H1 (cell line): ENCODE measurements around the gene FAM131C. TPM values are rescaled to one million over a fixed set of nuclear protein-coding genes. Genes with fewer than 3 reads are reported as not detected.

Experiments
- CTCF ChIA-PET: fragments of 300-600 bp; sonication (Branson Sonifier 250); formaldehyde crosslinking; loops from one replicate; lab custom pipeline; 2021; ENCODE audit not compliant: partially characterized antibody; lab: Charles Lee
- POLR2A ChIA-PET: fragments of 300-600 bp; sonication (Branson Sonifier 250); formaldehyde crosslinking; loops from one replicate; lab custom pipeline; 2021; ENCODE audit warnings: inconsistent platforms; ENCODE audit not compliant: partially characterized antibody; lab: Charles Lee
- DNase-seq, 2 experiments: peaks; one replicate each; pipeline versions ENCODE4 v3.0.0 to v3.0.0-alpha.2; 2010 to 2022; ENCODE audit warnings: low spot score in 2 of 2, low read depth in 1 of 2, mixed read lengths in 1 of 2
- FAIRE-seq: peaks from 2 replicates; lab custom pipeline; 2011; peaks lifted over from hg19 to GRCh38; lab: Jason Lieb, UNC
- H2AFZ ChIP-seq: 2 replicates; pipeline ENCODE4 v1.8.1; 2012; ENCODE audit warnings: low read length, inconsistent platforms
- H2AK5ac ChIP-seq: 2 replicates; pipeline ENCODE4 v1.6.1; 2013; ENCODE audit warnings: low read depth, low read length
- H2BK120ac ChIP-seq: replicated peaks from 2 replicates; pipeline ENCODE3; 2013; ENCODE audit warnings: low read depth, low read length, inconsistent platforms
- H2BK12ac ChIP-seq: 2 replicates; pipeline ENCODE4 v1.6.1; 2013; ENCODE audit warnings: low read depth, low read length
- H2BK15ac ChIP-seq: 2 replicates; pipeline ENCODE4 v1.6.1; 2013; ENCODE audit warnings: low read length
- H2BK20ac ChIP-seq: 2 replicates; pipeline ENCODE4 v1.6.1; 2013; ENCODE audit warnings: low read length
- H2BK5ac ChIP-seq: 2 replicates; pipeline ENCODE4 v1.6.1; 2013; ENCODE audit warnings: low read depth, low read length
- H3K14ac ChIP-seq: 2 replicates; pipeline ENCODE4 v1.6.1; 2013; ENCODE audit warnings: inconsistent platforms; ENCODE audit not compliant: insufficient read length
- H3K18ac ChIP-seq: 2 replicates; pipeline ENCODE4 v1.6.1; 2013; ENCODE audit warnings: low read length; ENCODE audit errors: extremely low read depth
- H3K23ac ChIP-seq: 2 replicates; pipeline ENCODE4 v1.6.1; 2013; ENCODE audit warnings: inconsistent platforms; ENCODE audit not compliant: insufficient read length
- H3K23me2 ChIP-seq: 2 replicates; pipeline ENCODE4 v1.6.1; 2013; ENCODE audit warnings: low read depth, low read length
- H3K27ac ChIP-seq: 2 replicates; pipeline ENCODE4 v1.6.1; 2011; ENCODE audit warnings: low read depth, low read length, inconsistent platforms
- H3K27me3 ChIP-seq, 4 experiments: replicated peaks in 1 of 4; 1 replicate in 1 of 4; 2 replicates in 3 of 4; pipeline versions ENCODE4 v1.6.1 to v1.8.1; 2011 to 2013; ENCODE audit warnings: low read length in 3 of 4, mild to moderate bottlenecking in 3 of 4, inconsistent platforms in 2 of 4, mixed read lengths in 2 of 4, moderate library complexity in 1 of 4; ENCODE audit not compliant: control insufficient read depth in 3 of 4, insufficient read depth in 3 of 4; ENCODE audit errors: extremely low read depth in 1 of 4
- H3K36me3 ChIP-seq, 4 experiments: 2 replicates each; pipeline versions ENCODE4 v1.6.1 to v1.8.1; 2011 to 2013; ENCODE audit warnings: mild to moderate bottlenecking in 4 of 4, low read length in 3 of 4, moderate library complexity in 2 of 4, control low read depth in 1 of 4, inconsistent platforms in 1 of 4; ENCODE audit not compliant: insufficient read depth in 4 of 4, control insufficient read depth in 2 of 4
- H3K4ac ChIP-seq: replicated peaks from 2 replicates; pipeline ENCODE3; 2013; ENCODE audit warnings: low read length, low read depth, mixed read lengths, inconsistent platforms; ENCODE audit not compliant: insufficient read length
- H3K4me1 ChIP-seq, 4 experiments: replicated peaks in 1 of 4; 1 replicate in 1 of 4; 2 replicates in 3 of 4; pipeline versions ENCODE4 v1.6.1 to v1.8.1; 2011 to 2013; ENCODE audit warnings: low read length in 3 of 4, inconsistent platforms in 2 of 4, mixed read lengths in 1 of 4; ENCODE audit not compliant: insufficient read depth in 4 of 4, control insufficient read depth in 3 of 4
- H3K4me2 ChIP-seq, 2 experiments: 2 replicates each; pipeline versions ENCODE4 v1.6.1 to v1.8.1; 2011 to 2013; ENCODE audit warnings: low read depth in 2 of 2, low read length in 2 of 2, control low read depth in 1 of 2, inconsistent platforms in 1 of 2, mild to moderate bottlenecking in 1 of 2; ENCODE audit not compliant: insufficient read depth in 1 of 2
- H3K4me3 ChIP-seq, 4 experiments: fragments of 200-600, 300-600 bp in 1 of 4; sonication (generic), shearing (Covaris generic), sonication (Bioruptor Twin) in 1 of 4; 2 replicates each; pipeline versions ENCODE4 v1.5.1 to v1.8.1; 2011 to 2016; ENCODE audit warnings: low read length in 4 of 4, low read depth in 3 of 4, control low read depth in 2 of 4, inconsistent platforms in 2 of 4, mild to moderate bottlenecking in 2 of 4, mixed read lengths in 1 of 4, moderate library complexity in 1 of 4; ENCODE audit not compliant: insufficient read depth in 2 of 4; ENCODE audit errors: extremely low read depth in 1 of 4
- H3K56ac ChIP-seq: replicated peaks from 2 replicates; pipeline ENCODE3; 2013; ENCODE audit warnings: low read depth, mild to moderate bottlenecking, mixed read lengths, low read length, inconsistent platforms; ENCODE audit not compliant: insufficient read length
- H3K79me1 ChIP-seq: 2 replicates; pipeline ENCODE4 v1.6.1; 2013; ENCODE audit warnings: low read depth, low read length, control low read depth
- H3K79me2 ChIP-seq, 2 experiments: 2 replicates each; pipeline versions ENCODE4 v1.6.1 to v1.8.1; 2012 to 2013; ENCODE audit warnings: low read length in 2 of 2, mild to moderate bottlenecking in 2 of 2, inconsistent platforms in 1 of 2; ENCODE audit not compliant: insufficient read depth in 2 of 2, control insufficient read depth in 1 of 2
- H3K9ac ChIP-seq, 4 experiments: replicated peaks in 1 of 4; 1 replicate in 1 of 4; 2 replicates in 3 of 4; pipeline versions ENCODE4 v1.6.1 to v1.8.1; 2011 to 2013; ENCODE audit warnings: low read depth in 3 of 4, low read length in 3 of 4, control low read depth in 2 of 4, mild to moderate bottlenecking in 2 of 4, moderate library complexity in 2 of 4, inconsistent platforms in 1 of 4; ENCODE audit errors: extremely low read depth in 1 of 4
- H3K9me3 ChIP-seq, 2 experiments: 2 replicates each; pipeline versions ENCODE4 v1.6.1 to v1.8.1; 2012 to 2013; ENCODE audit warnings: mild to moderate bottlenecking in 2 of 2, moderate library complexity in 2 of 2, control low read depth in 1 of 2, inconsistent platforms in 1 of 2, low read depth in 1 of 2, low read length in 1 of 2, mixed read lengths in 1 of 2; ENCODE audit not compliant: insufficient read depth in 2 of 2
- H4K20me1 ChIP-seq, 2 experiments: replicated peaks in 1 of 2; 2 replicates each; pipeline versions ENCODE3 to v1.8.1; 2011 to 2013; ENCODE audit warnings: inconsistent platforms in 2 of 2, low read length in 2 of 2, mild to moderate bottlenecking in 1 of 2; ENCODE audit not compliant: insufficient read depth in 2 of 2, control insufficient read depth in 1 of 2
- H4K5ac ChIP-seq: 2 replicates; pipeline ENCODE4 v1.6.1; 2013; ENCODE audit warnings: low read length, low read depth, mixed read lengths, inconsistent platforms; ENCODE audit not compliant: insufficient read length
- H4K8ac ChIP-seq: 2 replicates; pipeline ENCODE4 v1.8.0; 2013; ENCODE audit warnings: mild to moderate bottlenecking, moderate library complexity, low read length, inconsistent platforms; ENCODE audit not compliant: insufficient read depth; ENCODE audit errors: extremely low read depth
- H4K91ac ChIP-seq: replicated peaks from 2 replicates; pipeline ENCODE3; 2013; ENCODE audit warnings: low read length, mixed read lengths, inconsistent platforms; ENCODE audit not compliant: insufficient read length
- CBX5 ChIP-seq: fragments of 300-800, 300-1000 bp; sonication (generic); IDR thresholded peaks from 2 replicates; pipeline ENCODE4 v1.7.1; 2016; ENCODE audit warnings: antibody characterized with exemption, low read length, low read depth
- CEBPB ChIP-seq: IDR thresholded peaks from 2 replicates; pipeline ENCODE4 v1.6.1; 2012; ENCODE audit warnings: low read depth, low read length
- CHD2 ChIP-seq: IDR thresholded peaks from 2 replicates; pipeline ENCODE4 v1.6.1; 2012; ENCODE audit warnings: low read length, improper control_type of control experiment
- JUN ChIP-seq: IDR thresholded peaks from 2 replicates; pipeline ENCODE4 v1.6.1; 2011; ENCODE audit warnings: low read depth, mild to moderate bottlenecking, improper control_type of control experiment, low read length
- NRF1 ChIP-seq: IDR thresholded peaks from 2 replicates; pipeline ENCODE4 v1.6.1; 2011; ENCODE audit warnings: mild to moderate bottlenecking, low read depth, low read length, improper control_type of control experiment
- PHF8 ChIP-seq: fragments of 200-600 bp; sonication (generic); conservative IDR thresholded peaks from 2 replicates; pipeline ENCODE4 v1.7.1; 2012; ENCODE audit warnings: low read depth, mild to moderate bottlenecking, inconsistent platforms, low read length, moderate library complexity
- RNF2 ChIP-seq: fragments of 200-900, 300-1000 bp; sonication (generic); IDR thresholded peaks from 2 replicates; pipeline ENCODE4 v1.7.1; 2016; ENCODE audit warnings: borderline replicate concordance, low read depth, mild to moderate bottlenecking, antibody characterized with exemption, low read length; ENCODE audit not compliant: poor library complexity, severe bottlenecking; ENCODE audit errors: missing control alignments
- SP2 ChIP-seq: IDR thresholded peaks from 2 replicates; pipeline ENCODE4 v1.6.1; 2012; ENCODE audit warnings: mild to moderate bottlenecking, low read length, inconsistent platforms
- SUZ12 ChIP-seq: fragments of 200-600 bp; sonication (generic); IDR thresholded peaks from 2 replicates; pipeline ENCODE4 v1.6.1; 2012; ENCODE audit warnings: mild to moderate bottlenecking, inconsistent platforms, low read length, moderate library complexity, mixed read lengths
- TAF1 ChIP-seq: IDR thresholded peaks from 2 replicates; pipeline ENCODE4 v1.6.1; 2011; ENCODE audit warnings: mild to moderate bottlenecking, low read depth, low read length
- TCF12 ChIP-seq: IDR thresholded peaks from 2 replicates; pipeline ENCODE4 v1.6.1; 2011; ENCODE audit warnings: low read depth, mild to moderate bottlenecking, low read length
- ZNF274 ChIP-seq: IDR thresholded peaks from 2 replicates; pipeline ENCODE4 v1.7.0; 2012; ENCODE audit warnings: low read length, borderline replicate concordance; ENCODE audit errors: extremely low read depth
- WGBS, 2 experiments: shearing (Covaris generic) in 1 of 2; methylation state at CpG; one replicate each; pipeline versions ENCODE4 v1.1.6 to v1.1.7; 2013 to 2015; ENCODE audit warnings: low lambda C conversion rate in 2 of 2, mixed read lengths in 2 of 2, inconsistent platforms in 1 of 2, low coverage in 1 of 2, missing lambda C conversion rate in 1 of 2; ENCODE audit not compliant: insufficient replicate concordance in 2 of 2, insufficient coverage in 1 of 2, insufficient read length in 1 of 2; ENCODE audit errors: extremely low coverage in 1 of 2, missing lambda C conversion rate in 1 of 2; 5-methylcytosine and 5-hydroxymethylcytosine counted together
- polyA plus RNA-seq, 7 experiments: library from polyadenylated mRNA; depleted of rRNA in 3 of 7; stranded (reverse) in 5 of 7; unstranded in 2 of 7; fragments of >200 nt in 5 of 7; fragments of 200-250 nt in 2 of 7; gene quantifications; 1 replicate in 5 of 7; 2 replicates in 1 of 7; 4 replicates in 1 of 7; pipeline versions ENCODE4 v1.2.1 to v1.2.3, GENCODE V29; 2011 to 2013; ENCODE audit warnings: missing spikeins in 2 of 7, mixed read lengths in 2 of 7
- total RNA-seq: library from RNA; stranded (reverse); fragmentation: NEBNext Ultra II Directional; extraction: Animal tissue kit (Norgen Biotek cat#: 25700); gene quantifications from 2 replicates; pipeline ENCODE4 v1.2.1, GENCODE V29; 2021

FAM131C gene
- total and polyA plus RNA-seq, 2 of the 8 experiments (the other 6 are each of a cell fraction or from before 2014, with no cell fraction given) = 0.73 to 0.78 TPM

DNA sequence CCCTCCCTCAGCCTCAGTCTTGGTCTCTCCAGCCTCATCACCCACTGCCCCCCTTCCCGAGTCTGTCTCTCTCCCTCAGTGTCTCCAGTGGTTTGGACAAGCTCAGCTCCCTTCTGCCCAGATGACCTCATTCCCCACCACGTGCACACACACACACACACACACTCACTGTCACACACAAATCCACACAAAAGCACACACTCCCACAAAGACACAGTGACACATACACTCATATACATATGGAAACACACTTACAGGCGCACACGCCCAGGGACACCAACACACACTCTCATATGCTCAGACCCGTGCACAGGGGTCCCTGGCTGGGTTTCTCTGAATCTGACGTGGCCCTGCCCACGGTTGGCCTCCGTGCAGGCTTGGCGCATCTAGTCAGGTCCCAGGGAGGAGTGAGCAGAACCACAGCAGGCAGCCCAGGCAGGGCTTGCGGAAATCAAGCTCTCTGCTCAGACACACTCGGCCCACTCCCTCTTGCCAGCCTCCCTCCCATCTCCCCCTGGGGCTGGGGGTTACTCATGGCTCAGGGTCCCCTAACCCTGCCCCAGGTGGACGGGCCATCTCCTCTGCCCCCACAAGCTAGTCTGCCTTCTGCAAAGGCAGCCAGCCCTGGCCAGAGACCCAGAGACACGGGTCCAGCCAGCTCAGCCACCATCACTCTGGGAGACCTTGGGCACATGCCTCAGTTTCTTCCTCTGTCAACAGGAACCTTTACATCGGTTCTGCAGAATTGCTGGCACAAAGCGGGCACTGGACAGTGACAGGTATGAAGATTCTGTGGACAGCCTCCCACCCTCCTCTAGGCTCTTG is 38.5 kb upstream of the FAM131C start:
- Histone ChIP-seq H3K27me3 (no peaks in the 10 kb centered on the region), H3K79me2 (no peaks in the 10 kb centered on the region), H2BK20ac (peak overlapping the region; percentile 90), H3K36me3 (no peaks in the 10 kb centered on the region), H3K27ac (no peak overlapping the region), H4K5ac (no peak overlapping the region), H4K91ac (no peak overlapping the region), H2BK5ac (0 out of 2 replicates have a peak overlapping the region, but pooled peaks have one; percentile 18), H2BK12ac (peak overlapping the region; percentile 87; the same call in 1 of the 2 replicates), H3K9me3 (peaks cover 5 to 9% of the 10 kb centered on the region in 2 experiments; a peak in 3 of 4 replicates), H3K79me1 (no peaks in the 10 kb centered on the region; the same call in 1 of the 2 replicates), H3K18ac (no peak overlapping the region), H2AK5ac (peak overlapping the region; percentile 99), H3K14ac (no peak overlapping the region), H3K23me2 (no peaks in the 10 kb centered on the region; the same call in 1 of the 2 replicates), H3K4ac (no peak overlapping the region), H3K9ac (no peak overlapping the region), H2BK120ac (no peak overlapping the region), H4K20me1 (no peaks in the 10 kb centered on the region), H3K4me2 (no peak overlapping the region), H2AFZ (no peak overlapping the region), H2BK15ac (peak overlapping the region; percentile 88; the same call in 1 of the 2 replicates), H3K4me1 (peaks cover 18 to 36% (median 26%) of the 10 kb centered on the region in 4 experiments), H3K23ac (no peak overlapping the region), H4K8ac (no peak overlapping the region; the same call in none of the 2 replicates), H3K4me3 (no peak overlapping the region), H3K56ac (no peak overlapping the region)
- ChIA-PET CTCF (interaction anchor here (0.6 to 31.3 kb wide), 10 partner anchors 10 to 142 kb away, joined by 3 to 522 read pairs (median 3); partner anchors contain the start of gene FAM131C), POLR2A (interaction anchor here (0.8 to 1.6 kb wide), 5 partner anchors 9 to 41 kb away, joined by 3 to 5 read pairs (median 3); no protein-coding TSS in a partner anchor)
- FAIRE-seq = no peak
- DNase-seq = no peak
- 87% methylated on average over 14 of the region's 15 CpGs; no CpG with 5 or more reads in 1 of the 2 experiments for WGBS, 2 experiments
- no peak for TF ChIP-seq NRF1
- TF ChIP-seq SP2 = no peak
- TF ChIP-seq CBX5 = no peak
- no peak for TF ChIP-seq SUZ12
- no peak for TF ChIP-seq TCF12
- TF ChIP-seq RNF2 = no peak
- no peak for TF ChIP-seq JUN
- no peak for TF ChIP-seq CEBPB
- TF ChIP-seq PHF8 = no peak
- no peak for TF ChIP-seq ZNF274
- no peak for TF ChIP-seq TAF1
- no peak for TF ChIP-seq CHD2
